GM20431 (cell line): ENCODE results near the gene SWI5.
"Not testable (repeated sequence)": the region's sequence is repeated elsewhere in the genome, so short reads cannot be mapped to it uniquely, and the experiment has no call there.

ENCODE experiments used
- in situ Hi-C: fragments of 300-500 bp; cut with MseI, MboI; formaldehyde crosslinking; loops from one replicate; pipeline ENCODE4 v1.15.0; 2020; ENCODE audit warnings: low sequenced_read_pairs; ENCODE audit not compliant: unreplicated experiment

The SWI5 gene

GRCh38 chr9:128275198-128276007, 673 bp upstream of the SWI5 start, which contains the start of gene GOLGA2:
GOLGA2 (minus strand) TSS chr9:128276007; CDS start chr9:128275976, 31 bp downstream.
- in situ Hi-C loops, result no loop called here

- in situ Hi-C loops, result no loop called here
Observed at GRCh38 chr9:128276574-128277270, 646 bp downstream of the SWI5 start.

- in situ Hi-C loops, result not testable (repeated sequence)
Observed at GRCh38 chr9:128279088-128280073, 3.3 kb downstream of the SWI5 start.

GRCh38 chr9:128280084-128280622, 4.1 kb downstream of the SWI5 start:
- in situ Hi-C loops, result no loop called here

GRCh38 chr9:128282500-128282899, 6.4 kb downstream of the SWI5 start:
- in situ Hi-C loops, result no loop called here

- in situ Hi-C loops, result no loop called here
Observed at GRCh38 chr9:128285033-128285784, 9.1 kb downstream of the SWI5 start.

- in situ Hi-C loops, result no loop called here
Observed at GRCh38 chr9:128286440-128286839, 10.4 kb downstream of the SWI5 start.

GRCh38 chr9:128288273-128289004, 12.4 kb downstream of the SWI5 start:
- in situ Hi-C loops, result no loop called here

- in situ Hi-C loops, result no loop called here
Observed at GRCh38 chr9:128292009-128292408, 15.9 kb downstream of the SWI5 start.

GRCh38 chr9:128293091-128293490, 17.0 kb downstream of the SWI5 start:
- in situ Hi-C loops, result no loop called here

GRCh38 chr9:128294142-128294541, 18.1 kb downstream of the SWI5 start:
- in situ Hi-C loops, result no loop called here

GRCh38 chr9:128296340-128297220, 20.5 kb downstream of the SWI5 start:
- in situ Hi-C loops, result no loop called here

GRCh38 chr9:128297221-128297773, 21.2 kb downstream of the SWI5 start:
- in situ Hi-C loops, result no loop called here

- in situ Hi-C loops, result no loop called here
Observed at GRCh38 chr9:128298535-128299482, 22.7 kb downstream of the SWI5 start.

- in situ Hi-C loops, result no loop called here
Observed at GRCh38 chr9:128304136-128304970, 28.3 kb downstream of the SWI5 start.

- in situ Hi-C loops, result no loop called here
Observed at GRCh38 chr9:128304971-128305288, 28.9 kb downstream of the SWI5 start.
